HG03097 (cell line): ENCODE measurements around the gene NEK2.
"Not testable (repeated sequence)": the region's sequence is repeated elsewhere in the genome, so short reads cannot be mapped to it uniquely, and the experiment has no call there.

Experiments used
- ATAC-seq: cut with Tn5 transposase; IDR thresholded peaks from one replicate; pipeline ENCODE4 v1.9.1; 2021; ENCODE audit not compliant: unreplicated experiment, low FRiP score

NEK2 gene

DNA sequence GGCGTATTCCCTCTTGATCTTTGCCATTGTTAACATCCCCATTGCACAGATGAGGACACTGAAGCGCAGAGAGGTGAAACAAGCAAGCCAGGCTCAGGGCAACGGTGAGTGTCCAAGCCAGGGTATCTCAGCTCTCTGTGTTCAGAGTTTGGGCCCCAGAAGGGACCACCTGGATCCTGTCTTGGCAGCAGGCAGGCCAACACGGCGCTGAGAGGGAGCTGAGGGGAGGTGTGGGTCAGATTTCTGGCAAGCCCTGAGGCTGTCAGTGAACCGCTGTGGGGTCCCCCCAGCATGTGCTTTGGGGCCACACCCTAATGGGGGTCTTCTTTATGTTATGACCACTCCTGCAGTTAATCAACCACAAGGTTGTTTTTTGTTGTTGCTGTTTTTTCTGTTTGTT is 23.1 kb downstream of the NEK2 start:
- ATAC-seq, result no peak

DNA sequence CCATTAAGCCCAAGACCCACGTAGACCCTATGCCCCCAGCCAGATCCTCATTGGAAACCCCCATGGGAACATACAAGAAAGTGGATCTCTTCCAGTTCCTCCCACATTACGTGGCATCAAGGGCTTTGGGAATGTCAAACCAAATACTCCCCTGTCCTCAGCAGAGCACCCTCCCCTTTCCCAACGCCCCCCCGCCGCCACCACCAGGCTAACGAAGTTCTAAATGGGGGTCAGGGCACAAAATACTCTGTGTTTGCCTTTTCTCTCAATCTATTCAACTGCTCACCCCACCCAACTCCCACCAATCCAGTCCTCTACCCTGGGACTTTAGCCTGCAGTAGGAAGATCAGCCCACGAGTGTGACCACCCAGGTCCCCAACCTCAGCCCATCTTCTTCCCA is 24.5 kb downstream of the NEK2 start:
- ATAC-seq, result no peak

DNA sequence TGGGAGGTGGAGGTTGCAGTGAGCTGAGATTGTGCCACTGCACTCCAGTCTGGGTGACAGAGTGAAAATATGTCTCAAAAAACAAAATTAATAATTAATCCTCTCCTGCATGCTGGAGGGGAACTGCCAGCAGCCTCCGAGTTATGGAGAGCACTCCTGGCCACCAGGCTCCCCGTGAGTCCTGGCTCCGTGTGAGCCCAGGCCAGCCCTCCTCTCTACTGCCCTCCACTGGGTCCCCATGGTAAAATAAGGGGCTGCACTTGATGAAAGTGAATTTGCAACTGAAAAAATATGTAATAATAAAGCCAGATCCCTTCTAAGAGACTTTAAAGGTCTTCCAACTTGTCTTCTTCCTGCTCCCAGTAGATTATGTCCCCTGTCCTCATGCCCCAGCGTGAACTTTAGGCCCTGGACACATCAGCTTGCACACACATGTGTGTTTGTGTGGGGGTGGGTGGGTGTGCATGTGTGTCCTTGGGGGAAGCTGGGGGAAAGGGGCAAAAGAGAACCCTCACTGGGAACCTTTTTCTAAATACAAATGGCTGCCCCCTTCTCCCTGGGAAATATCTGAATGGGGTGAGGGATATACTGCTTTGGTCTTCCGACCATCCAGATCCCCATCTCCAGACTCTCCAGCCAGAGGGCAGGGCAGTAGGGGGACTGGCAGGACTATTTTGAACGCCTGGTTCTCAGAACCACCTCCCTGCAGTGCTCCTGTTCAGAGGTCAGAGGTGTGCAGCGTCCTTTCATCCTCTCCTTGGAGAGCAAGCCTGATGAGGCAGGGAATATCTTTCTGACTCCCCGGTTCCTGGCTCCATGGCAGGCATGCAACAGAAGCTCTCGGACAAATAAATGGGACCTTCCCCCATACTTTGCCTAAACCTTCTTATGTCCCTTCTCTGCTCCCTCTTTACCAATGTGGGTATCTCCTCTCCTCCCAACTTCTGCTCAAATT is 26.2 kb downstream of the NEK2 start:
- ATAC-seq, result no peak

DNA sequence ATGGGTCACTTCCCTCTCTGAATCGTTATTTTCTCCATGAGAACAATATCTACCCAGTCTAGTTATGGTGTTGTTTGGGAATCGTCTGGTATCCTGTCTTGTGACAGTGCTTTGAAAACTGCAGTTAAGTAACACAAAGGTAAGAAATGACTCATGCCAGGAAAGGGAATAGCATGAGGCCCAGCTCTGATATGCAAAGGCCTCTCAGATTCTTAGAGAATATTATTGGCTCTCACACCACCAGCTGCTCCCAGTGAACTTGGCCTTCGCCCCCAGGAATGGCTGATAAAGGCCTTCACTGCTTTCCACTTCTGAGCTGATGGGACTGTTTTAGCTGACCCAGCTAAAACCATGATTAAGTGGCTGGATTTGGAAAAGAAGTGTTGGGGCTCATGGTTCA is 27.1 kb downstream of the NEK2 start:
- ATAC-seq, result no peak

DNA sequence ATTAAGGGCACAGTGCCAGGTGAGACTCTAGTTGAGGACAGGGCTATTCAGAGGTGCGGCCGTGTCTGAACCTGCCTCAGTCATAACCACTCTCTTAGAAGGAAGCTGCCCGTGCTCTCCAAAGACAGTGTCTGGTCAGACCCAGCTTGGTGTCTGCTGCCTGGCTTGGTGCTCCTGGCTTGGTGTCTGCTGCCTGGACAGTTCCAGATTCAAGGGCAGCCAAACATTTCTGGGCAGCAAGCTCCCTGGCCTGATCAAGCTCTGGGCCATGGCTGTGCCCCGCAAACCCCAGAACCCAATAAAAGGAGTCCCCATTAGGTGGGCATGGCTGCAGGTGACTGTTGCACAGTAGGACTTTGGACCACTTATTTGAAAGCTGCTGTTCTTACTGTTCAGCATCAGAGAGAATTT is 27.7 kb downstream of the NEK2 start:
- ATAC-seq, result no peak

DNA sequence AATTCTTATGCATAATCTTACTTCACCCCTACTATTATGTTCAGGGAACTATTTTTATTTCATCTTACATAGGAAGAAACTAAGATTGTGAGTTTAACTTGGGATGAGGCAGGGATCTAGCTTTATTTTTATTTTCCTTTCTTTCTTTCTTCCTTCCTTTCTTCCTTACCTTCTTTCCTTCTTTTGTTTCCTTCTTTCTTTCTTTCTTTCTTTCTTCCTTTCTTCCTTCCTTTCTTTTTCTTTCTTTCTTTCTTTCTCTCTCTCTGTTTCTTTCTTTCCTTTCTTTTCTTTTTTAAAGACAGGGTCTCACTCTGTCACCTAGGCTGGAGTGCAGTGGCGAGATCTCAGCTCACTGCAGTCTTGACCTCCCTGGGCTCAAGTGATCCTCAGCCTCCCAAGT is 28.9 kb downstream of the NEK2 start:
- ATAC-seq, result no peak

DNA sequence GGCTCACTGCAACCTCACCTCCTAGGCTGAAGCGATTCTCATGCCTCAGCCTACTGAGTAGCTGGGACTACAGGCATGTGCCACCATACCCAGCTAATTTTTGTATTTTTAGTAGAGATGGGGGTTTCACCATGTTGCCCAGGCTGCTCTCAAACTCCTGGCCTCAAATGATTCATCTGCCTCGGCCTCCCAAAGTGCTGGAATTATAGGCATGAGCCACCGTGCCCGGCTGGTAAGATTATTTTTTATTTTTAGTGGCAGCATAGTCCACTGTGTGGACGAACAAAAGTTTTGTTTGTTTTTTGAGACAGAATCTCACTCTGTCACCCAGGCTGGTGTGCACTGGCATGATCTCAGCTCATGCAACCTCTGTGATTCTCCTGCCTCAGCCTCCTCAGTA is 29.8 kb downstream of the NEK2 start:
- ATAC-seq, result not testable (repeated sequence)

DNA sequence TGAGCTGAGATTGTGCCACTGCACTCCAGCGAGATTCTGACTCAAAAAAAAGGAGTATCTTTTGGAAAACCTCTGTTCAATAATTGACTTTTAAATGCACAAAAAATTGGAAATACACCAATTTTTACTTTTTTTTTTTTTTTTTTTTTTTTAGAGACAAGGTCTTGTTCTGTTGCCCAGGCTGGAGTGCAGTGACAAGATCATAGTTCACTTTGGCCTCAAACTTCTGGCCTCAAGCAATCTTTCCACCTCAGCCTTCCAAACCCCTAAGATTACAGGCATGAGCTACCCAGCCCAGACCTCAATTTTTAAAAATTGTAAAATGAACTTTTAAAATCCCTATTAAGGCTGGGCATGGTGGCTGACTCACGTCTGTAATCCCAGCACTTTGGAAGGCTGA is 30.8 kb downstream of the NEK2 start:
- ATAC-seq, result no peak

DNA sequence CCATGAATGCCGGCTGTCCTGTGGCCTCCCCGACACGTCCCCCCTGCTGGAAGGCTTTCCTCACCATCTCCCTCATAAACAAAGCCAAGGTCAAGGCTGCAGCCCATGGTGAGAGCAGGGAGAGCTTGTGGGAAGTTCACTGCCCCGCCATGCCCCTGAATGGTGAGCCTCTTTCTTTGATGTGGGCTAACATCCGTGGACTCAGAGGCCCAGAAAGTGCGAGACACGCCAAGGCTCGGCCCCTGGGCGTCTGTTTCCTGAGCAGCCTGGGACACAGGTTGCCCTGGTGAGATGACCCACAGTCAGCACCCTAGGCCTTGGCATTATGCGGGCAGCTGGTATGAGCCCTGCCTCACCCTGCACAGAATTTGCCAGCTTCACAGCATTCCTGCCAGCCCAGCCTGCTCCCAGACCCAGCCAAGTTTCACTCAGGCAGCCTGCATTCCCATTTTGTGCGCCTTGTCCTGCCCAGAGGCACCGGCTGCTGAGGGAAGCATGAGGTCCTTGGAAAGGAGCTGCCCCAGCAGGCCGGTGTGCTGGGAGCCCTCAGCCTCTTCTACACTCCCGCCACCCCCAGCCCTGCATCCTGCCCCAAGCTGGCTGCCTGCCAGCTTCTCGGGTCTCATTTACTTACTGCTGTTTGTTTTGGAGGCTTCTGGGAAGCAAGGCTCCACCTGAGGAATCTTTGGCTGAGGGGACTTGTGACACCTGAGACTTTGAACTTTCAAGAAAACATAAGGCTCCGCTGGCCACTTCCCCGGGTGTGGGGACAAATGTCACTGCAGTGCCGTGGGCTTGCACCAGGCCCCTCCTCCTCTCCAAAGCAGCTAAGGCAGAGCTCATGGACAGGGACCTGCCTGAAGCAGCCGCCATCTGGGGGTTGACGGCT is 31.9 kb downstream of the NEK2 start:
- ATAC-seq, result no peak

DNA sequence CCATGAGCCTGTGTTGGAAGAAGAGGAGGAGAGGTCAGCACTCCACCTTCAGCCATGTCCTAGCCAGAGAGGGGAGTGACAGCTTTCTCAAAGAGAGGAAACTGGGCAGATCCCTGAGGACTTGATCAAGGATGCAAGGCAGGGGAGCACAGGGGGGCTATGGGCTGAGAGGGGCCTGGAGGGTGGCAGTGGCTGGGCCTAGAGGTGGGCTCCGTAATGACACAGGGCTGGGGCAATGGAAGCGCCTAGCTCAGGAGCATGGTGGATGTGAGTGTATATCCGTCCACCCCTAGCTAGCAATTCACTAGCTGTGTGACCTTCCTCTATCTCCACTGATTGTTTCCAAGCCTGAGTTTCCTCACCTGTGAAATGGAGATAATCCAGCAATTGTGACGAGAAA is 32.6 kb downstream of the NEK2 start:
- no peak for ATAC-seq

DNA sequence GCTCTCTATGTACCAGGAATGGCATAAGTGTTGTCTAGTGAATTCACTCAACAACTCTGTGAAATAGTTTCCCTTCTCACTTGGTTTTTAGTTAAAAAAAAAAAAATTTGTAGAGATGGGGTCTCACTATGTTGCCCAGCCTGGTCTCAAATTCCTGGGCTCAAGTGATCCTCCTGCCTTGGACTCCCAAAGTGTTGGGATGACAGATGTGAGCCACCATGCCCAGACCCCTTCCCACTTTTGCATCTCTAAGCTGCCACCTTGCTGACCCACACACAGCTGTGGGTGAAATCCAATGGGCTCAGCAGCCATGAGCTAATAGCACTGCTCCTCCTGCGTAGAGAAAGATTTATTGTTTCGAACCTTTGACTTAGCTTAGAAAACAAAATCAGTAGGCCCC is 33.5 kb downstream of the NEK2 start:
- ATAC-seq, result no peak

DNA sequence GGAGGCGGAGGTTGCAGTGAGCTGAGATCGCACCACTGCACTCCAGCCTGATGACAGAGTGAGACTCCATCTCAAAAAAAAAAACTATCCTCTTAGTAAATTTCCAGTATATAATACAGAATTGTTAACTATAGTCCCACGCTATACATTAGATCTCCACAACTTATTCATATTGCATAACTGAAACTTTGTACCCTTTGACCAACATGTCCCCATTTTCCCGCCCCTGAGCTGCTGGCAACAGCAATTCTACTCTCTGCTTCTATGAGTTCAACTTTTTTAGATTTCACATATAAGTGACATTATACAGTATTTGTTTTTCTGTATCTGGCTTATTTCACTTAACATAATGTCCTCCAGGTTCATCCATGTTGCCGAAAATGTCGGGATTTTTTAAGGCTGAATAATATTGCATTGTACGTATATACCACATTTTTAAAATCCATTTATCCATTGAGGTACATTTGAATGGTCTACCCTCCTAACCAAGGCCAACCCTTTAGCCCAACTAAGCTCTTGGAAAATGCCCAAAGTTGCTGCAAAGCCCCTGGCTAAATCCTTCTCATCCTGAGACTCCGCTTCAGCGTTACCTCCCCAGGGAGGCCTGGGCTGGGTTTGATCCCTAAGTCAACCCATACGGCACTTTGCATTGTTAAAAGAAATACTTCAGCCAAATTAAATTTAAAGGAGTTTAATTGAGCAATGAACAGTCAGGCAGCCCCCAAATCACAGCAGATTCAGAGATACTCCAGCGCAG is 34.2 kb downstream of the NEK2 start:
- ATAC-seq, result no peak

DNA sequence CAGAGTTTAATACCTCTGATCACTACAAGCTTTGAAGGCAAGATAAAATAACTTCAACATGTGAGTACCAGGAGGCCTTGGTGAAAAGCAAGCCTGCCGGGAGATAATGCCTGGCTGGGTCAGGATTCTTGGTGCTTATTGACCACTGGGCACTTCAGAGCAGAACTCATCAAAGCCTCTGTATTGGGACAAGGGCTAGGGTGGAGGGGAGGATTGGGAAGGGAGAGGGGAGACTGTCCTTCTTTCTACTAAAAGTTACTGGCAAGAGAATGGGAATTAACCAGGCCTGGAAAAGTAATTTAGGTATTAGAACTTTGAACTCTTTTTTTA is 35.2 kb downstream of the NEK2 start:
- no peak for ATAC-seq

DNA sequence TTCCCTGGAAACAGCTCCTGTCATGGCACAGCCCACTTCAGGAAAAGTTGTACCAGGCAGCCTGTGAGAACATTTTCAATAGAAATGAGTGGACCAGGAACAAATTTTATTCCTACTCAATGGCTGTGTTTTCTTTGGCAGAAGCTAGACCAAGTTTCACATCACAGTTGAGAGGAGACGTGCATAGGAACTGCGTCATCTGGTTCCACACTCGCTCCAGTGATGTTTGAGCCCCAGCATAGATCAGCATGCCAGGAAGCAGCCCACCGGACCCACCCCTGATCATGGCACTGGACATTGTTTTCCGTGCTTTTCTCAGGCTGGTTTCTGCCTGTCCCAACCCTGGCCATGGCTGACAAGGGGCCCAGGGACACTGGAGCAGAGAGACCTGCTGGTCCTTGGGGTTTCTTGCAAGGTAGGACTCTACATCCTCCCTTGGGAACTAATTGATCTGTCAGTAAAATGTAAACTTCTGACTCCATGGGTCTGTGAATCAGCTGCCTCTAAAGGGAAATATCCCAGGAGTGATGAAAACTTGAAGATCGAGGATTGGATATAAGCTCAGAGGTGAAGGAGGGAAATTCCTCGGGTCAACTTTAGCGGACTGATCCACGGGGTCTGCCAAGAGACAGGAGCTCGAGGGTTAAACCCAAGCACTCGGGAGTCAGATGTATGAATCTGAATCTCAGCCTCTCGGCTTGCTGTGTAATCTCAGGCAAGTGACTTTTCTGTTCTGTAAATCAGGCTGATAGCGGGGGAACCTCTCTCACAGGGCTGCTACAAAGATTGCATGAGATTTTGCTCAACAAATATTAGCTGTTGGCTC is 35.7 kb downstream of the NEK2 start:
- ATAC-seq, result no peak

DNA sequence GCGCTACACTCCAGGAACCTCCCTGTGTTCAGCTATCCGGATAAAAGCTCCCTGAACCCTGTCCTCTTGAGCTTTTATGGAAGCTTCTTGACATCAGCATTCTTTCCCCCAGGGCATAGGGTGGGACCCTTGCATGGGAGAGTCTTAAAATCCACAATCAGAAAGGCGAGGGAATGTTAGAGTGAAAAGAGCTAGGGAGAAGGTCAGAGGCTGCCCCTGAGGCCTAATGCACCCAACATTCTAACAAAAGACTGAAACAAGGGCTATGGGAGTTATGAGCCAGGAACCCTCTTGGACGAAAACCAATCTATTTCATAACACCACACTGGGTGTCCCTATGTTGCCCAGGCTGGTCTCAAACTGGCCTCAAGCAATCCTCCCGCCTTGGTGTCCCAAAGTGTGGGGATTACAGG is 36.7 kb downstream of the NEK2 start:
- ATAC-seq, result no peak

DNA sequence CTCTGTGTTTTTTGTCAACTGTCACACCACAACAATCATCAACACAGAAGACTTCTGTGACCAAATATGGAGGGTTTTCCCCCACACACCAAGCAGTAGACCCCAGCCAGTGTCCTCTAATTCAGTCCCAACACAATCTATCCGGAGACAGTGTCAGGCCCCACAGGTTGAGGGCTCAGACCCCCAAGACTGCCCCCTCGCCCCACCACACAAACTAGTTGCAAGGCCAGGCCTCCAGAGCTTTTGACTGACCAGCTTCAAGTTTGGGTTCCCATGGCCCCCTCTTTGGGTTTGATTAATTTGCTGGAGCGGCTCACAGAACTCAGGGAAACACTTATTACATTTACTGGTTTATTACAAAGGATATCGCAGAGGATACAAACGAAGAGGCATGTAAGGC is 37.2 kb downstream of the NEK2 start:
- no peak for ATAC-seq

DNA sequence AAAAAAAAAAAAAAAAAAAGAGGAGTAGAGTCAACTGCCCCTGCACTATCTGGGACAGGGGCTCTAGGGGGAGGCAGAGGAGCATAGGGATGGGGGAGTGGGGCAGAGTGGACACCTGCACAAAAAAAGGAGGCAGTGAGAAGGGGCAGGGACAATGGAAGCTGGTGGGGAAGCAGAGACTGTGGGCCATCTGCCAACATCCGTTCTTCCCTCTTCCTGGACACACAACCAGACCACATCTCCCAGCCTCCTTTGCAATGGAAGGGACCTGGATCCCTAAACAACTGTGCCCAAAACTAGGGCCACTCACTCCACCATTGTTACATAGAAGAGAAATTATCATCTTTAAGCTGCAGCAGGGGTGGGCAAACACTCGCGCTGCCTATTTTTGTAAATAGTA is 38.4 kb downstream of the NEK2 start:
- ATAC-seq, result no peak

DNA sequence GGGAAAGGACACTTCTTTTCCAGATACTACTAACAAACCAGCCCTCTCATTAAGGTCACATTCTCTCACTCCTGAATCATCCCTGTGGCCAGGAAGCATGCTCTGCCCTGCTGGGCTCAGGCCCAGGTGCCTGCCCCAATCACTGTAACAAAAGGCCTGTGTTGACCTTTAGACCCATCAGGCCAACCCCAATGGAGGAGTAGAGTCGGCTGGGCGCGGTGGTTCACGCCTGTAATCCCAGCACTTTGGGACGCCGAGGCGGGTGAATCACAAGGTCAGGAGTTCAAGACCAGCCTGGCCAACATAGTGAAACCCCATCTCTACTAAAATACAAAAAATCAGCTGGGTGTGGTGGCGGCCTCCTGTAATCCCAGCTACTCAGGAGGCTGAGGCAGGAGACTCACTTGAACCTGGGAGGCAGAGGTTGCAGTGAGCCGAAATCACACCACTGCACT is 38.8 kb downstream of the NEK2 start:
- ATAC-seq, result not testable (repeated sequence)

DNA sequence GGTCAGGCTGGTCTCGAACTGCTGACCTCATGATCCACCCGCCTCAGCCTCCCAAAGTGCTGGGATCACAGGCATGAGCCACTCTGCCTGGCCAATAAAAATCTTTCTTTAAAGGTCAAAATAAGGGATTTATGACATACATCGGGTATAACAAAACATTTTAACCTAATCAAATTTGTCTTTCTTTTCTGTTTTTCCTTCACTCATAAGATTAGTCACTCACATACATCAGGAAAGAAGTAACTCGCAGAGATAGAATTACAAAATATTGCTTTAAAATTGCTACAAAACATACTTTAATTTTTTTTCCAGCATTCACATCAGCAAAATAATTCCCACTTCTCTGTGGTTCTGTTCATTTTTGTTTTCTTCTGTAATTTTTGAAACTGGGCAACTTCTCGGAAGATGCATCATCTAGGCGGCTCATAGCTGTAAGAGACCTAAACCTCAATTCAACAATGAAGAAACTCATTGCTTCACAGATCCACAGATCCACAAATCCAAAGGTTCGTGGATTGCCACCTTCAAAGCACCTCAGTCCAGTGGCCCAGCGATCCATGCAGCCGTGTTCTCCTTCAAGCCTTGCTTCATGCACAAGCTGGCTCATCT is 39.7 kb downstream of the NEK2 start:
- ATAC-seq, result no peak

DNA sequence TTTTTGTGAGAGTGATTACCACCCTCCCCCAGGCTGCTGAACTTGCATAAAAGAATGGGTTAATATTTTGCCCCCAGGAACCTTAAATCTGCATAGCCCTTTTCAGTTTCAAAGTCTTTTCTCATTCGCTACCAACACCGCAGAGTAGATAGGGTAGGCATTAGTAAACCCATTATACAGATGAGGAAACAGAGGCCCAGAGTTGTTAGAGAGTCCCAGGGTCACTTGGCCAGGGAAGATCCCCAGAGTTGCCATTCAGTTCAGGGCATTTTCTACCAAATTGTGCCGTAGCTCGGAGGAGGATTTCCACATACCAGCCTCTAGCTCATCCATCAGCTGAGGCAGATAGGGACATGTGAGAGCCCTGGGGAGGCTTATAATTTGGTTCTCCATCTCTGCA is 40.5 kb downstream of the NEK2 start:
- no peak for ATAC-seq
